SK-N-SH (cell line): ENCODE data around the gene DENND6A. TPM values are rescaled to one million over a fixed set of nuclear protein-coding genes. Genes with fewer than 3 reads are reported as not detected.

ENCODE experiments used
- CTCF ChIA-PET: fragments of 300-600, 350-600 bp; formaldehyde crosslinking; extraction: SDS; loops from one replicate; lab custom pipeline; 2021; lab: Yijun Ruan, JAX
- POLR2A ChIA-PET: fragments of 350-600 bp; sonication (Branson Sonifier 250); formaldehyde crosslinking; extraction: SDS; loops from one replicate; lab custom pipeline; 2020; ENCODE audit warnings: antibody characterized with exemption, inconsistent platforms; lab: Yijun Ruan, JAX
- DNase-seq: peaks from one replicate; pipeline ENCODE4 v3.0.0; 2012
- H2AFZ ChIP-seq: fragments of 200-600 bp; sonication (generic); 2 replicates; pipeline ENCODE4 v1.8.1; 2016; ENCODE audit warnings: antibody characterized with exemption, mild to moderate bottlenecking, low read depth
- H3F3A ChIP-seq: fragments of 200-600 bp; sonication (generic); replicated peaks from 2 replicates; pipeline ENCODE3; 2016; ENCODE audit warnings: antibody characterized with exemption, mild to moderate bottlenecking; ENCODE audit not compliant: insufficient read depth
- H3K27ac ChIP-seq, 2 experiments: fragments of 200-500 bp in 1 of 2; fragments of 200-600 bp in 1 of 2; sonication (Bioruptor generic) in 1 of 2; sonication (generic), shearing (Covaris generic) in 1 of 2; 2 replicates each; pipeline versions ENCODE4 v1.5.1 to v1.6.1; 2014 to 2016; ENCODE audit warnings: low read depth in 2 of 2, inconsistent platforms in 1 of 2, low read length in 1 of 2, mild to moderate bottlenecking in 1 of 2, mixed read lengths in 1 of 2
- H3K27me3 ChIP-seq: fragments of 200-600 bp; sonication (generic), shearing (Covaris generic); 2 replicates; pipeline ENCODE4 v1.6.1; 2016; ENCODE audit warnings: mixed run types; ENCODE audit not compliant: insufficient read depth
- H3K36me3 ChIP-seq, 2 experiments: fragments of 200-500 bp in 1 of 2; fragments of 200-600 bp in 1 of 2; sonication (Bioruptor generic) in 1 of 2; sonication (generic) in 1 of 2; replicated peaks in 1 of 2; 2 replicates each; pipeline versions ENCODE3 to v1.5.1; 2014 to 2016; ENCODE audit warnings: low read length in 1 of 2, mild to moderate bottlenecking in 1 of 2; ENCODE audit not compliant: insufficient read depth in 2 of 2, control insufficient read depth in 1 of 2
- H3K4me1 ChIP-seq, 2 experiments: fragments of 200-500 bp in 1 of 2; fragments of 200-600 bp in 1 of 2; sonication (Bioruptor generic) in 1 of 2; sonication (generic), shearing (Covaris generic) in 1 of 2; 2 replicates each; pipeline versions ENCODE4 v1.5.1 to v1.6.1; 2014 to 2016; ENCODE audit warnings: low read depth in 1 of 2, low read length in 1 of 2, mixed run types in 1 of 2; ENCODE audit not compliant: insufficient read depth in 2 of 2, control insufficient read depth in 1 of 2
- H3K4me2 ChIP-seq: fragments of 200-600 bp; sonication (generic), shearing (Covaris generic); 2 replicates; pipeline ENCODE4 v1.6.1; 2017; ENCODE audit warnings: mixed run types
- H3K4me3 ChIP-seq, 2 experiments: fragments of 200-500 bp in 1 of 2; fragments of 200-600 bp in 1 of 2; sonication (Bioruptor generic) in 1 of 2; sonication (generic), shearing (Covaris generic) in 1 of 2; 2 replicates each; pipeline versions ENCODE4 v1.5.1 to v1.8.1; 2014 to 2016; ENCODE audit warnings: low read depth in 2 of 2, inconsistent platforms in 1 of 2, low read length in 1 of 2, mild to moderate bottlenecking in 1 of 2, mixed read lengths in 1 of 2, moderate library complexity in 1 of 2
- H3K79me2 ChIP-seq: fragments of 200-600 bp; sonication (generic); 2 replicates; pipeline ENCODE4 v1.8.1; 2017; ENCODE audit warnings: mild to moderate bottlenecking; ENCODE audit not compliant: insufficient read depth
- H3K9ac ChIP-seq: fragments of 200-600 bp; sonication (generic); 2 replicates; pipeline ENCODE4 v1.6.1; 2017; ENCODE audit warnings: mixed run types
- H3K9me2 ChIP-seq: fragments of 200-600 bp; sonication (generic); 2 replicates; pipeline ENCODE4 v1.6.1; 2017; ENCODE audit warnings: mixed run types
- H3K9me3 ChIP-seq: fragments of 200-600 bp; sonication (generic); 2 replicates; pipeline ENCODE4 v1.6.1; 2017; ENCODE audit warnings: mixed run types, mild to moderate bottlenecking, moderate library complexity
- H4K20me1 ChIP-seq: fragments of 200-600 bp; sonication (generic); 2 replicates; pipeline ENCODE4 v1.6.1; 2017; ENCODE audit warnings: mild to moderate bottlenecking, mixed run types; ENCODE audit not compliant: insufficient read depth
- CHD2 ChIP-seq: fragments of 150-350 bp; IDR thresholded peaks from 2 replicates; pipeline ENCODE4 v1.6.1; 2018; ENCODE audit warnings: low read length; ENCODE audit not compliant: partially characterized antibody
- ELF1 ChIP-seq: IDR thresholded peaks from 2 replicates; pipeline ENCODE4 v1.4.0; 2012
- EP300 ChIP-seq, 2 experiments: IDR thresholded peaks; 2 replicates each; pipeline versions ENCODE4 v1.4.0 to v1.6.1; 2012; ENCODE audit warnings: borderline replicate concordance in 1 of 2, low read depth in 1 of 2, low read length in 1 of 2
- FOSL2 ChIP-seq: IDR thresholded peaks from 2 replicates; pipeline ENCODE4 v1.4.0; 2012; ENCODE audit warnings: low read depth, mild to moderate bottlenecking, moderate library complexity, borderline replicate concordance
- FOXJ3 ChIP-seq: sonication (generic); formaldehyde crosslinking; IDR thresholded peaks from 2 replicates; pipeline ENCODE4 v1.5.1; 2020; ENCODE audit warnings: mild to moderate bottlenecking, missing genetic modification reagents
- FOXM1 ChIP-seq: IDR thresholded peaks from 2 replicates; pipeline ENCODE4 v1.4.0; 2012; ENCODE audit warnings: low read depth, mild to moderate bottlenecking
- GATA2 ChIP-seq: sonication (generic); formaldehyde crosslinking; IDR thresholded peaks from 2 replicates; pipeline ENCODE4 v1.5.0; 2020; ENCODE audit warnings: mild to moderate bottlenecking, missing genetic modification reagents
- JUND ChIP-seq: IDR thresholded peaks from 2 replicates; pipeline ENCODE4 v1.4.0; 2012
- MEF2A ChIP-seq: IDR thresholded peaks from 2 replicates; pipeline ENCODE4 v1.4.0; 2012; ENCODE audit warnings: low read depth, borderline replicate concordance
- NFIC ChIP-seq: IDR thresholded peaks from 2 replicates; pipeline ENCODE4 v1.4.0; 2012; ENCODE audit warnings: borderline replicate concordance
- PBX3 ChIP-seq: IDR thresholded peaks from 2 replicates; pipeline ENCODE4; 2012
- POLR2AphosphoS5 ChIP-seq: IDR thresholded peaks from 2 replicates; pipeline ENCODE4 v1.6.1; 2012; ENCODE audit warnings: low read depth, low read length
- RAD21 ChIP-seq: IDR thresholded peaks from 2 replicates; pipeline ENCODE4 v1.6.1; 2012; ENCODE audit warnings: mild to moderate bottlenecking, low read length
- RCOR1 ChIP-seq: fragments of 150-350 bp; IDR thresholded peaks from 2 replicates; pipeline ENCODE4 v1.6.1; 2017; ENCODE audit warnings: antibody characterized with exemption, low read length
- REST ChIP-seq: IDR thresholded peaks from 2 replicates; pipeline ENCODE4 v1.6.1; 2012; ENCODE audit warnings: mild to moderate bottlenecking, low read depth, low read length, moderate library complexity
- RFX5 ChIP-seq: IDR thresholded peaks from 2 replicates; pipeline ENCODE4 v1.6.1; 2012; ENCODE audit warnings: mild to moderate bottlenecking, improper control_type of control experiment, low read length
- RXRA ChIP-seq: IDR thresholded peaks from 2 replicates; pipeline ENCODE4 v1.4.0; 2012; ENCODE audit warnings: low read depth, mild to moderate bottlenecking, borderline replicate concordance
- SIN3A ChIP-seq: IDR thresholded peaks from 2 replicates; pipeline ENCODE4 v1.6.1; 2012; ENCODE audit warnings: low read depth, mild to moderate bottlenecking, low read length, moderate library complexity, borderline replicate concordance
- SMC3 ChIP-seq: IDR thresholded peaks from 2 replicates; pipeline ENCODE4 v1.6.1; 2012; ENCODE audit warnings: low read depth, low read length, improper control_type of control experiment
- TCF12 ChIP-seq: IDR thresholded peaks from 2 replicates; pipeline ENCODE4 v1.4.0; 2012
- TEAD4 ChIP-seq: IDR thresholded peaks from 2 replicates; pipeline ENCODE4 v1.4.0; 2012; ENCODE audit warnings: mild to moderate bottlenecking, borderline replicate concordance; ENCODE audit not compliant: insufficient read depth
- USF2 ChIP-seq: fragments of 150-350 bp; IDR thresholded peaks from 2 replicates; pipeline ENCODE4 v1.6.1; 2017; ENCODE audit warnings: antibody characterized with exemption, low read length, low read depth, borderline replicate concordance
- YY1 ChIP-seq: IDR thresholded peaks from 2 replicates; pipeline ENCODE4 v1.4.0; 2012; ENCODE audit warnings: low read depth, mild to moderate bottlenecking
- ZBTB33 ChIP-seq: IDR thresholded peaks from 2 replicates; pipeline ENCODE4 v1.4.0; 2012; ENCODE audit warnings: low read depth, borderline replicate concordance
- WGBS: methylation state at CpG from one replicate; pipeline ENCODE4 v1.1.6; 2017; ENCODE audit warnings: low lambda C conversion rate; 5-methylcytosine and 5-hydroxymethylcytosine counted together
- polyA plus RNA-seq, 3 experiments: library from polyadenylated mRNA; depleted of rRNA; stranded (reverse); fragments of >200 nt; gene quantifications; 2 replicates each; pipeline ENCODE4 v1.2.3, GENCODE V29; 2012
- TF ChIP-seq, protein P1 (sequence below): fragments of 150-350 bp; IDR thresholded peaks from 2 replicates; pipeline ENCODE4 v1.6.1; 2016; ENCODE audit warnings: mild to moderate bottlenecking, low read depth, low read length

DENND6A gene
- polyA plus RNA-seq, 1 of the 3 experiments (the other 2 are of a cell fraction), result 5.8 TPM

GRCh38 chr3:57706462-57706861, 13.6 kb upstream of the DENND6A start:
- Histone ChIP-seq H3K4me2 (no peak overlapping the region), H3K4me1 (no peaks in the 10 kb centered on the region), H3K4me3 (no peak overlapping the region), H4K20me1 (no peaks in the 10 kb centered on the region), H3K79me2 (no peaks in the 10 kb centered on the region), H3K27ac (peak overlapping the region in 1 of 2 experiments; percentile 59; a peak in 2 of 4 replicates), H3K9ac (no peak overlapping the region), H3K27me3 (no peaks in the 10 kb centered on the region), H3K9me2 (no peaks in the 10 kb centered on the region), H3K36me3 (no peaks in the 10 kb centered on the region), H3F3A (peaks cover 19% of the 10 kb centered on the region), H2AFZ (peak overlapping the region; percentile 42), H3K9me3 (no peaks in the 10 kb centered on the region)
- ChIA-PET POLR2A (no interaction called here), CTCF (no interaction called here)
- DNase-seq, result no peak
- WGBS, result 25% methylated on average over 3 of the region's 3 CpGs
- TF ChIP-seq ZBTB33, result no peak
- peak; percentile 52; the same call in 1 of the 2 replicates for TF ChIP-seq RXRA
- no peak for TF ChIP-seq FOXJ3 (CRISPR knock-in tag)
- no peak for TF ChIP-seq USF2
- TF ChIP-seq POLR2AphosphoS5, result no peak
- TF ChIP-seq NFIC, result no peak; the same call in 1 of the 2 replicates
- TF ChIP-seq YY1, result no peak
- no peak for TF ChIP-seq SIN3A
- TF ChIP-seq GATA2 (CRISPR knock-in tag), result no peak
- TF ChIP-seq TCF12, result peak; percentile 74
- TF ChIP-seq RCOR1, result no peak
- TF ChIP-seq SMC3, result no peak
- no peak for TF ChIP-seq MEF2A
- no peak for TF ChIP-seq CHD2
- no peak for TF ChIP-seq JUND
- TF ChIP-seq, protein P1, sequence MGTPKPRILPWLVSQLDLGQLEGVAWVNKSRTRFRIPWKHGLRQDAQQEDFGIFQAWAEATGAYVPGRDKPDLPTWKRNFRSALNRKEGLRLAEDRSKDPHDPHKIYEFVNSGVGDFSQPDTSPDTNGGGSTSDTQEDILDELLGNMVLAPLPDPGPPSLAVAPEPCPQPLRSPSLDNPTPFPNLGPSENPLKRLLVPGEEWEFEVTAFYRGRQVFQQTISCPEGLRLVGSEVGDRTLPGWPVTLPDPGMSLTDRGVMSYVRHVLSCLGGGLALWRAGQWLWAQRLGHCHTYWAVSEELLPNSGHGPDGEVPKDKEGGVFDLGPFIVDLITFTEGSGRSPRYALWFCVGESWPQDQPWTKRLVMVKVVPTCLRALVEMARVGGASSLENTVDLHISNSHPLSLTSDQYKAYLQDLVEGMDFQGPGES, result no peak
- TF ChIP-seq RFX5, result no peak
- TF ChIP-seq EP300 (IDR thresholded peaks at IDR 0.05; ENCODE audit: borderline replicate concordance in 1 of 2, low read depth in 1 of 2, low read length in 1 of 2), result peak; percentile 12 to 16; a peak in 1 of 4 replicates
- TF ChIP-seq RAD21, result no peak
- no peak for TF ChIP-seq FOXM1
- TF ChIP-seq REST, result no peak
- TF ChIP-seq ELF1, result no peak
- TF ChIP-seq PBX3, result peak; percentile 78
- no peak for TF ChIP-seq TEAD4
- peak; percentile 43; the same call in 1 of the 2 replicates for TF ChIP-seq FOSL2
